NCI-H1436 (cell line): ENCODE data around the gene RPLP2.

ENCODE experiments used
- DNase-seq: peaks from one replicate; lab custom pipeline; 2025; lab: John Stamatoyannopoulos, UW

RPLP2 gene

GRCh38 chr11:803770-804598 is 5.8 kb upstream of the RPLP2 start:
- DNase-seq = peak; percentile 27

- DNase-seq = no peak
Measured at GRCh38 chr11:804599-804964, 5.2 kb upstream of the RPLP2 start.

GRCh38 chr11:808427-809286 is 1.1 kb upstream of the RPLP2 start:
- no peak for DNase-seq

GRCh38 chr11:810040-810567 is 337 bp downstream of the RPLP2 start:
- DNase-seq = no peak

GRCh38 chr11:811446-812245 is 1.9 kb downstream of the RPLP2 start:
- DNase-seq = no peak

- DNase-seq = no peak
Measured at GRCh38 chr11:812390-812789, 2.6 kb downstream of the RPLP2 start.

DNA sequence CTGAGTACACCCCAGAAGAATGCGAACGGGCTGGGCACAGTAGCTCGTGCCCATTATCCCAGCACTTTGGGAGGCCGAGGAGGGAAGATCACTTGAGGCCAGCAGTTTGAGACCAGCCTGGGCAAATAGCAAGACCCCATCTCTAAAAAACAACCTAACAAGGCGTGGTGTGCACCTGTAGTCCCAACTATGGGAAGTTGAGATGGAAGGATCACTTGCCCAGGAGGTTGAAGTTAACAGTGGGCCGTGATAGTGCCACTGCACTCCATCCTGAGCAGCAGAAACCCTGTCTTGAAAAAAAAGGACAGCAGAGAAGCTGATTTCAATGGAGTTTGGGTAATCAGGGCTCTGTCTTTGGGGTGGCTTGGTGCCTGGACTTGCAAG is 3.3 kb downstream of the RPLP2 start:
- no peak for DNase-seq

- no peak for DNase-seq
Measured at GRCh38 chr11:813456-814096, 3.8 kb downstream of the RPLP2 start.

- no peak for DNase-seq
Measured at GRCh38 chr11:815675-816432, 6.1 kb downstream of the RPLP2 start.

DNA sequence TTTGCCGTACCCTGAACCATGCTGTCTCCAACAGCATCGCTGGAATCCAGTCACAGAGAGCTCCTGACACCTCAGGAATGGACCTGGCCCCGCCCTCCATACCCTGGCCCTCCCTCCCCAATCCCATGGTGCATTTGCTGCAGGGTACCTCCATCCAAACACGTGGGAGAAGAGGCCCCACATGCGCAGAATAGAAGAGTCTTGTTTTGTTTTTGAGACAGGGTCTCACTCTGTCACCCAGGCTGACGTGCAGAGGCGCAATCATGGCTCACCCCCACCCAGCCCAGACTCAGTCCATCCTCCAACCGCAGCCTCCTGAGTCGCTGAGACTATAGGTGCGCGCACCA is 6.6 kb downstream of the RPLP2 start:
- no peak for DNase-seq

DNA sequence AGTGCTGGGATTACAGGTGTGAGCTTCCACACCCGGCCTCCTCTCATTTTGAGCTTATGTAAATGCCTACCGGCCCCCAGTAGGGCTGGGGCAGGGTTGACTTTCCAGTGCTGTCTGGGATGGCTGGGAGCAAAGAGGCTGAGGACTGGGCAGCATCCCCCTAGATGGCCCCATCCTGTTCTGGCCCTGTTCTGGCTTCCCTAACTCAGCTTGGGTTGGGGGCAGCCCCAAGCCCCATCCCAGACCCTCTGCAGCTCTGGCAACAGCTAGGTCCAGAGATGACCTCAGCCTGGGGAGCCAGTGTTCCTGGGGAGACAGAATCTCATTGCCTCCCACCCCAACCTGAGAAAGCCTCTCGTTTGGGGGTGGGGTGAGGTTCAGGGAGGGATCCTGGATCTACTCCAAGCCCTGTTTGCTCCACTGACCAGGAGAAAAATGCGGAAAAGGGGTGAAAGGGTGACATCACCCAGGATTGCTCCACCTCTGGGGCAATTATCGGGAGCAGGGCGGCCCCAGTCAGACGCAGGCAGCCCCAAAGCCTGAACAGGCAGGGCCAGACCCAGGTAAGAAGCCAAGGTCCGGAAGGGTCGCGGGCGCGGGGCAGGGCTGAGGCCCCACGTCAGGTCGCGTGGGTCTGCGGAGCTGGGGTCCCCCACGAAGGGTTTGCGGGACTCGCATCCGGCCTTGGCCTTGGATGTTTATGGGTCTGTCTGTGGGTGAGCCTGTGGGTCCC is 8.8 kb downstream of the RPLP2 start, which contains the start of gene PNPLA2:
Gene PNPLA2, plus strand, starts transcription at position 519 of the 733 bp plus-strand sequence. CDS start 805 bp downstream, outside the sequence.
- DNase-seq = no peak

DNA sequence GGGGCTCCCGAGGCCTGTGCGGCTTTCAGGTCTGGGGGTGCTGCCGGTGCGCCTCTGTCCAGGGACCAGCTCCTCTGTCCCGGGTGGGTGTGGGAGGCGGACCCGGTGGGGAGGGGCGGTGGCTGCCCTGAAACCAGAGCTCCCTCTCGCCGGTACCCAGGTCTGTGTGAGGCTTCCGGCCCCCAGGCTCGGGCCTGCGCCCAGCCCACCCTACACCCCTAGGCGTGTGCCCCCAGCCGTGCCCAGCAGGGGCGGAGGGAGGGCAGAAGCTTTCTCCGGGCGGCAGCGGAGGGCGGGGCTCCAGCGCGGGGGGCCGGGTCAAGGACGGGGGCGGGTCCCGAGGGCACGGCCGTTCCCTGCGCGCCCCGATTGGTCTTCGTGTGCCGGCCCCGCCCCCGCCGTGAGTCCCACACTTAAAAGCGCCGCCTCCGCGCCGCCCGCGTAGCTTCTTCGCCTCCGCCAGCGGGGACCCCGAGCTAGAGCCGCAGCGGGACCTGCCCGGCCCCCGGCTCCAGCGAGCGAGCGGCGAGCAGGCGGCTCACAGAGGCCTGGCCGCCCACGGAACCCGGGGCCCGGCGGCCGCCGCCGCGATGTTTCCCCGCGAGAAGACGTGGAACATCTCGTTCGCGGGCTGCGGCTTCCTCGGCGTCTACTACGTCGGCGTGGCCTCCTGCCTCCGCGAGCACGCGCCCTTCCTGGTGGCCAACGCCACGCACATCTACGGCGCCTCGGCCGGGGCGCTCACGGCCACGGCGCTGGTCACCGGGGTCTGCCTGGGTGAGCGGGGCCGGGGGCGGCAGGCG is 9.6 kb downstream of the RPLP2 start:
- peak; percentile 88 for DNase-seq

- DNase-seq = peak; percentile 74
Measured at GRCh38 chr11:819943-820649, 10.3 kb downstream of the RPLP2 start.

DNA sequence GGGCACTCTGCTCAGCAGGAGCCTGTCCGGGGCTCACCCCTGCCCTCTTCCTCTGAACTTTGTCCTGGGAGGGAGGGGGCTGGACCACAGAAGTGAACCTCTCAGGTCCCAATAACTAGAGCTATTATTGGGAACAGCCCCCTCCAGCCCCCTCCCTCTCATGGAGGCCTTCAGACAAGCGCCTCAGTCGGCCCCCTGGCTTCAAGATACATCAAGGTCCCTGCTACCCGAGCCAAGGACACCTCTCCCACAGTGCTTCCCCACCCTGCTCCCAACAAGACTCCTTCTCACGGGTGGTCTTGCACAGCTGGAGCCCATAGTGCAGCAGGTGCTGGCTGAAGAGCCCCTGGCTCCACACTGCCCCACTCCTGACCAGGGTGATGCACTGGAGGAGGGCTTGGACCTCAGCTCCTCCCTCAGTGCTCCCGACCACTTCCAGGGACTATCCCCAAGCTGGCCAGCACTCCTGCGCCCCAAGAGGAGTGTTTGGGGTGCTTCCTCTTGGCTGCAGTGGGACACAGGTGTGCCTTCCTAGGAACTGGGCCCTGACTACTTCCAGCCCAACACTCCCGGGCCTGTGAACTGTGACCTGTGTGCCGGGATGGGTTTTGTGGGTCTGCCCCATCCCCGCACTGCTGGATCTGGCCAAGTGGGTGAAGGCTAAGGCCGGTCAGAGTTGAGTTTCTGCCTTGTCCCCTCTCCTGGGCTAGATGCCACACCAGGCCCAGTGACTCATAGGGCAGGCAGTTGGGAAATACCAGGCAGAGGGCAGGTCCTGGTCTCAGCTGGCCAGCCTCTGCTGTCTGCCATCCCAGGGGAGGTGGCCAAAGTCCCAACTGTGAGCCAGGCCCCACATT is 11.1 kb downstream of the RPLP2 start:
- no peak for DNase-seq

DNA sequence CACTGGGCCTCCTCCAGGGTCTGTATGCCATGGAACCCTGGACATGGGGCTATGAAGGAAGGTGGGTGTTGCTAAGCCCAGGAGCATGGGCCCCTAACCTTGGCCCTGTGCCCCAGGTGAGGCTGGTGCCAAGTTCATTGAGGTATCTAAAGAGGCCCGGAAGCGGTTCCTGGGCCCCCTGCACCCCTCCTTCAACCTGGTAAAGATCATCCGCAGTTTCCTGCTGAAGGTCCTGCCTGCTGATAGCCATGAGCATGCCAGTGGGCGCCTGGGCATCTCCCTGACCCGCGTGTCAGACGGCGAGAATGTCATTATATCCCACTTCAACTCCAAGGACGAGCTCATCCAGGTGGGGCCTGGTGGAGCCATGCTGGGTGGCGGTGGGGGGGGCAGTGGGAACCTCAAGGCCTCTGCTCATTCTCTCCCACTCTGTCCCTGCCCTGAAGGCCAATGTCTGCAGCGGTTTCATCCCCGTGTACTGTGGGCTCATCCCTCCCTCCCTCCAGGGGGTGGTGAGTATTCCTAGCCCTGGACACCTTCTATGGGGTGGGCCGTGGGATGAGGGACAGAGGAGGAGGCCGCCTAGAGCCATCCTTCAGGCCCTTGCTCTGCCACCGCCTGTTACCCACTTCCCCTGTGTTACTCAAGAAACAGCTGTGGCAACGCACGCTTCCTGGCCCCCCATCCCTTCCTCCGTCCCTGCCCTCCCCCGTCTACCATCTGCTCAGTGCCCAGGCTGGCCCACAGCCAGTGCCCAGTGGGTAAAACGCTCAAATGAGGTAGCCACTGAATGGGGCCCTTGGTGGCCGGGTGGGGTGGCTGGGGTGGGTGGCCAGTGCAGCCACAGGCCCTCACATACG is 12.0 kb downstream of the RPLP2 start:
- no peak for DNase-seq

DNA sequence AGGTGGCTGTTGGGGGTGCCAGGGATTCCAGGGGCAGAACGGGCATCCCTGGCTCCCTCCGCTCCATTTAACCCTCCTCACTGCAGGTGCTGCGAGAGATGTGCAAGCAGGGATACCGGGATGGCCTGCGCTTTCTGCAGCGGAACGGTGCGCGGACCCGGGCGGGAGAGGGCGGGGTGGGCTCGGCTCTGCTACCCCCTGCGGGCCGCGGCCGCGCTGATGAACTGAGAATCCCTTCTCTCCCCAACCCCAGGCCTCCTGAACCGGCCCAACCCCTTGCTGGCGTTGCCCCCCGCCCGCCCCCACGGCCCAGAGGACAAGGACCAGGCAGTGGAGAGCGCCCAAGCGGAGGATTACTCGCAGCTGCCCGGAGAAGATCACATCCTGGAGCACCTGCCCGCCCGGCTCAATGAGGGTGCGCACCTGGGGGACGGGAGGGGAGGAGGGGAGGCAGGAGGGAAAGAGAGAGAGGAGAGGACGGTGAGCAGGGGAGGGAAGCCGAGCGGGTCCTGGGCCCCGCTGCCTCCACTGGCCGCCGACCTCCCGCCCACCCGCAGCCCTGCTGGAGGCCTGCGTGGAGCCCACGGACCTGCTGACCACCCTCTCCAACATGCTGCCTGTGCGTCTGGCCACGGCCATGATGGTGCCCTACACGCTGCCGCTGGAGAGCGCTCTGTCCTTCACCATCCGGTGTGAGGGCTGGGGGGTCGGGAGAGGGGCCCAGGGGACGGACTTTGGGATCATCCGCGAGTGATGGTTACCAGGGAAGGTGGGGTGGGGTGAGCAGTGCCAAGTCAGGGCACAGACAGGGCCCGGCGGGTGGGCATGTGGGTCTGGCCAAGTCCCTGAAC is 13.9 kb downstream of the RPLP2 start:
- no peak for DNase-seq
